ENCODE measurements around the gene ARID1A. TPM values are rescaled to one million over a fixed set of nuclear protein-coding genes. Genes with fewer than 3 reads are reported as not detected.
A peak's percentile ranks its signal among the peaks of the same experiment; 100 is the strongest.
"Not testable (repeated sequence)": the region's sequence is repeated elsewhere in the genome, so short reads cannot be mapped to it uniquely, and the experiment has no call there.

The ARID1A gene
- total RNA-seq, 1 experiment from 2014 or later: 60.5 TPM

GRCh38 chr1:26810105-26810504, 114.3 kb downstream of the ARID1A start:
- H3K4me1 ChIP-seq (replicated peaks; ENCODE audit: insufficient read depth); H3K27ac ChIP-seq; H4K20me1 ChIP-seq (ENCODE audit: insufficient read depth); H3K9me3 ChIP-seq (ENCODE audit: insufficient read depth, low read depth); H3K4me3 ChIP-seq; H2AFZ ChIP-seq; H3F3A ChIP-seq (ENCODE audit: insufficient read depth, low read depth); H3K79me2 ChIP-seq (ENCODE audit: low read depth); H3K27me3 ChIP-seq (ENCODE audit: insufficient read depth, low read depth); H3K36me3 ChIP-seq (ENCODE audit: low read depth); BruUV-seq (replicated peaks); H3K4me2 ChIP-seq; H3K9me2 ChIP-seq (ENCODE audit: insufficient read depth): not testable (repeated sequence)
- ChIA-PET POLR2A (ENCODE audit: unreplicated experiment) (interaction anchor here (0.6 kb wide), 1 partner anchor 276 kb away, joined by 14 read pairs; no protein-coding TSS in a partner anchor), CTCF (interaction anchor here (0.6 to 1.7 kb wide), 3 partner anchors 10 to 201 kb away, joined by 3 to 8 read pairs (median 4); no protein-coding TSS in a partner anchor)
- intact Hi-C loops (cut with micrococcal nuclease; ENCODE audit: unreplicated experiment): loop anchor here (2.0 to 5.0 kb wide), 2 partner anchors 37 to 69 kb away; no protein-coding TSS in a partner anchor
- peak; percentile 70 for TF ChIP-seq CTCF (conservative IDR thresholded peaks at IDR 0.05)
- DNase-seq: peak; percentile 55 to 63

- TF ChIP-seq CTCF (conservative IDR thresholded peaks at IDR 0.05): no peak
- TF ChIP-seq EZH2 (IDR thresholded peaks at IDR 0.05; ENCODE audit: low read depth): no peak
- H3K79me2 ChIP-seq (ENCODE audit: low read depth): no peaks in the 10 kb centered on the region
- ChIA-PET POLR2A (ENCODE audit: unreplicated experiment) (interaction anchor here (0.6 to 0.7 kb wide), 2 partner anchors 50 to 77 kb away, joined by 8 to 13 read pairs; no protein-coding TSS in a partner anchor), CTCF (no interaction called here)
- H3K4me1 ChIP-seq (replicated peaks; ENCODE audit: insufficient read depth): 0 out of 2 replicates have a peak, but pooled peaks cover 4% of the 10 kb centered on the region
- intact Hi-C loops (cut with micrococcal nuclease; ENCODE audit: unreplicated experiment): loop anchor here (2.0 to 5.0 kb wide), 2 partner anchors 36 to 68 kb away; no protein-coding TSS in a partner anchor
- no peaks in the 10 kb centered on the region for H3K9me3 ChIP-seq (ENCODE audit: insufficient read depth, low read depth)
- no peak overlapping the region for H3K27ac ChIP-seq
- H3K27me3 ChIP-seq (ENCODE audit: insufficient read depth, low read depth): no peaks in the 10 kb centered on the region
- no peak overlapping the region for H3K4me3 ChIP-seq
- no peaks in the 10 kb centered on the region for H4K20me1 ChIP-seq (ENCODE audit: insufficient read depth)
- no peaks in the 10 kb centered on the region for H3K9me2 ChIP-seq (ENCODE audit: insufficient read depth)
- no peaks in the 10 kb centered on the region for H3K36me3 ChIP-seq (ENCODE audit: low read depth)
- no peak for DNase-seq
- no peak overlapping the region for H3K4me2 ChIP-seq
- BruUV-seq (replicated peaks): no TSS peak
- H3F3A ChIP-seq (ENCODE audit: insufficient read depth, low read depth): no peaks in the 10 kb centered on the region; the same call in 1 of the 2 replicates
- H2AFZ ChIP-seq: no peak overlapping the region
Observed at GRCh38 chr1:26811057-26811456, 115.2 kb downstream of the ARID1A start.

- intact Hi-C loops (cut with micrococcal nuclease; ENCODE audit: unreplicated experiment): loop anchor here (2.0 to 5.0 kb wide), 2 partner anchors 36 to 67 kb away; no protein-coding TSS in a partner anchor
- TF ChIP-seq EZH2 (IDR thresholded peaks at IDR 0.05; ENCODE audit: low read depth) (no peak), CTCF (conservative IDR thresholded peaks at IDR 0.05) (no peak)
- Histone ChIP-seq H3K79me2 (ENCODE audit: low read depth) (no peaks in the 10 kb centered on the region), H4K20me1 (ENCODE audit: insufficient read depth) (no peaks in the 10 kb centered on the region), H3F3A (ENCODE audit: insufficient read depth, low read depth) (no peaks in the 10 kb centered on the region; the same call in 1 of the 2 replicates), H3K27me3 (ENCODE audit: insufficient read depth, low read depth) (no peaks in the 10 kb centered on the region), H3K9me2 (ENCODE audit: insufficient read depth) (no peaks in the 10 kb centered on the region), H3K4me2 (no peak overlapping the region), H3K9me3 (ENCODE audit: insufficient read depth, low read depth) (no peaks in the 10 kb centered on the region), H3K4me3 (no peak overlapping the region), H3K4me1 (replicated peaks; ENCODE audit: insufficient read depth) (0 out of 2 replicates have a peak, but pooled peaks cover 4% of the 10 kb centered on the region), H3K27ac (no peak overlapping the region), H2AFZ (no peak overlapping the region), H3K36me3 (ENCODE audit: low read depth) (no peaks in the 10 kb centered on the region)
- ChIA-PET POLR2A (ENCODE audit: unreplicated experiment) (interaction anchor here (0.6 to 0.7 kb wide), 2 partner anchors 49 to 76 kb away, joined by 8 to 13 read pairs; no protein-coding TSS in a partner anchor), CTCF (interaction anchor here (0.6 kb wide), 1 partner anchor 46 kb away, joined by 3 read pairs; no protein-coding TSS in a partner anchor)
- DNase-seq: no peak
- no TSS peak for BruUV-seq (replicated peaks)
Observed at GRCh38 chr1:26811708-26812107, 115.9 kb downstream of the ARID1A start.

Data from PC-9 (cell line).